Activated CD4-positive, alpha-beta memory T cell treated with anti-CD3 and anti-CD28 coated beads, Interleukin-2, amount 10 ng/mL, durations not matched to agents 7 days and 5 days (primary cell): Measurements from ENCODE around the gene VGLL3. TPM values are rescaled to one million over a fixed set of nuclear protein-coding genes. Genes with fewer than 3 reads are reported as not detected.

Experiments used
- CTCF ChIA-PET: fragments of 350-600 bp; sonication (Branson Sonifier 250); formaldehyde crosslinking; loops from one replicate; lab custom pipeline; 2021; ENCODE audit warnings: antibody characterized with exemption, inconsistent platforms; lab: Charles Lee
- POLR2A ChIA-PET: fragments of 350-600 bp; sonication (Branson Sonifier 250); formaldehyde crosslinking; loops from one replicate; lab custom pipeline; 2021; ENCODE audit warnings: antibody characterized with exemption; lab: Charles Lee
- DNase-seq: peaks from one replicate; pipeline ENCODE4 v3.0.0-alpha.2; 2020
- H3K27ac Mint-ChIP-seq: one replicate; pipeline ENCODE4 v1.8.0; 2021; ENCODE audit warnings: mild to moderate bottlenecking, mixed read lengths
- H3K27me3 Mint-ChIP-seq: one replicate; pipeline ENCODE4 v1.8.0; 2021; ENCODE audit warnings: mixed read lengths
- H3K36me3 Mint-ChIP-seq: one replicate; pipeline ENCODE4 v1.8.0; 2021; ENCODE audit warnings: low read depth, mixed read lengths
- H3K4me1 Mint-ChIP-seq: one replicate; pipeline ENCODE4 v1.8.0; 2021; ENCODE audit warnings: mixed read lengths
- H3K4me3 Mint-ChIP-seq: one replicate; pipeline ENCODE4 v1.8.0; 2021; ENCODE audit warnings: mild to moderate bottlenecking, mixed read lengths
- H3K9me3 Mint-ChIP-seq: one replicate; pipeline ENCODE4 v1.8.0; 2021; ENCODE audit warnings: mixed read lengths
- total RNA-seq, 2 experiments: library from RNA; stranded (reverse); gene quantifications; one replicate each; pipeline ENCODE4 v1.2.3, GENCODE V29; 2021

The VGLL3 gene
- total RNA-seq, 2 experiments from 2014 or later = not detected

DNA sequence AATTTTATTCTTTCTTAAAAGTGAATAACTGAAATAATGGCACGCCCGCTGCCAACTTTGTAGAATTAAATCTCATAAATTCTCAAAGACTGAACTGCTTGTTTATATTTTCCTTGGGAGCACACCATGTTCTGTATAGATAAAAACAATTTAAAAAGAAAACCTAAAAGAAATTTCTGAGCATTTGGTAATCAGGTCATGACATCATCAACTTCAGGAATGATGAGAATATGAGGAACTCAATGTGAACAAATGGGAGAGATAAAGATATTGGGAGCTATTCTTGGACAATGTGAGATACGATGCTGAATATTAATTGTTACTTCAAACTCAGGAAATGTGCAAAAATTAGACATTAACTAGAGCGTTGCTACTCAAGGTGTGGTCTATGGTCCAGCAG, 10.0 kb upstream of the VGLL3 start:
- H3K4me1 Mint-ChIP-seq = no peaks in the 10 kb centered on the region
- no peaks in the 10 kb centered on the region for H3K9me3 Mint-ChIP-seq
- ChIA-PET CTCF (no interaction called here), POLR2A (no interaction called here)
- no peaks in the 10 kb centered on the region for H3K27me3 Mint-ChIP-seq
- H3K36me3 Mint-ChIP-seq = no peaks in the 10 kb centered on the region
- no peak overlapping the region for H3K4me3 Mint-ChIP-seq
- DNase-seq = no peak
- no peak overlapping the region for H3K27ac Mint-ChIP-seq

DNA sequence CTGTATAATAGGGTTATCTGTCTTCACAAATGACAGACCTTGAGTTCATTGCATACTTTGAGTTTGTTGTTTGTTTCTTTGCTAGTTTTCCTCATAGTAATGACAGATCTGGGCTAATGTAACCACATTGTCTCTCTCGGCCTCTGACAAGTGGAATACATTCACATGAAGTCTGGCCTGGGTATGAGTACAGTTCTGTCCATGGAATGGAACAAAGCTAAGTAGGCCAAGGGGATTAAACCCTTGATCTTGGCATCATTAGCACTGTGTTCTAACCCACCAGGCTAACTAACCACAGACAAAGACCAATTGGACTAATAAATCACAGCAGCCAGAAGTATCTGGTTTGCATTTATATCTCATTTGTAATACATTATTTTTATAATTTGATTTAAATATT, 7.6 kb upstream of the VGLL3 start:
- Mint-ChIP-seq H3K4me1 (no peaks in the 10 kb centered on the region), H3K4me3 (no peak overlapping the region), H3K27me3 (no peaks in the 10 kb centered on the region), H3K27ac (no peak overlapping the region), H3K9me3 (no peaks in the 10 kb centered on the region), H3K36me3 (no peaks in the 10 kb centered on the region)
- no peak for DNase-seq
- ChIA-PET CTCF (no interaction called here), POLR2A (no interaction called here)

DNA sequence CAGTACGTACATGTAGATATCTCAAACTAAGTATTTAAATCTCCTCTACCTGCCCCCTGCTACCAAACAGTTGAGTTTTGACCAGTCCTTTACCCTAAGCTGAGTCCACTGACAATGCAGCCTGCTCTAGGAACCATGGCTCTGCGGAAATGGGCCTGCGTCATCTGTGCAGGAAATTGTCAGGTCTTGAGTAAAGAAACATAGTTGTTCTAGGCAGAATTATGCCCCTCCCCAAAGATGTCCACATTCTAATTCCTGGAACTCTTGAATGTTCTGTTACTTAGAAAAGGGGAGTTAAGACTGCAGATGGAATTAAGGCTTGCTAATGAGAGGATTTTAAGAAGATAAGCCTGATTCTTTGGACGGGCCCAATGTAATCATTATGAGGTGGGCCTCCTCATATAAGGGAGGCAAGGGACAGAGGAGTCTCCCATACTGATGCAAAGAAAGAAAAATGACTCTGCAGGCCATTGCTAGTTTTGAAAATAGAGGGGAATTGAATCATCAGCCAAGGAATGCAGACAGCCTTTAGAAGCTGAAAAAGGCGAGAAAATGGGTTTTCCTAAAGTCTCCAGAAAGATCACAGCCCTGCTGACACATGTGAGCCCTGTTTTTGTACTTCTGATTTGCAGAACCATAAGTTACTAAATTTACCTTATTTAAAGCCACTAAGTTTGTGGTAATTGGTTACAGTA, 5.5 kb upstream of the VGLL3 start:
- Mint-ChIP-seq H3K9me3 (no peaks in the 10 kb centered on the region), H3K4me1 (no peaks in the 10 kb centered on the region), H3K27ac (no peak overlapping the region), H3K27me3 (peaks cover 6% of the 10 kb centered on the region), H3K36me3 (no peaks in the 10 kb centered on the region), H3K4me3 (no peak overlapping the region)
- ChIA-PET CTCF (no interaction called here), POLR2A (no interaction called here)
- no peak for DNase-seq

DNA sequence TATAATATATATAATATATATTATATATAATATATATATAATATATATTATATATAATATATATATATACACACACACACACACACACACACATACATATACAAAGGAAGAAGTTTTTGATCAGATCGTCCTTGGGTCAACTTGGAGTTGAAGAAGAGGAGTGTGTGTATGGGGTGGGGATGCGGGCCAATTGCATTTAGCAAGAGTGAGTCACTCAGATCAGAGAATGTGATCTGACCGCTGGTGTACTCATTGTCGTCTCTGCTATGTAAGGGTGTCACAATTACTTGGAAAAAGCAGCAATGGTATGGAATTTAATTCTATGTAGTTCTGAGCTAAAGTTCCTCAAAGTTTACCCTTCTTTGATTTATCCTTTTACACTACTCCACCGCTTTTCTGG, 4.6 kb upstream of the VGLL3 start:
- H3K36me3 Mint-ChIP-seq = no peaks in the 10 kb centered on the region
- H3K27me3 Mint-ChIP-seq = peaks cover 8% of the 10 kb centered on the region
- ChIA-PET CTCF (no interaction called here), POLR2A (no interaction called here)
- no peaks in the 10 kb centered on the region for H3K4me1 Mint-ChIP-seq
- no peak overlapping the region for H3K27ac Mint-ChIP-seq
- no peak for DNase-seq
- H3K9me3 Mint-ChIP-seq = no peaks in the 10 kb centered on the region
- H3K4me3 Mint-ChIP-seq = no peak overlapping the region

DNA sequence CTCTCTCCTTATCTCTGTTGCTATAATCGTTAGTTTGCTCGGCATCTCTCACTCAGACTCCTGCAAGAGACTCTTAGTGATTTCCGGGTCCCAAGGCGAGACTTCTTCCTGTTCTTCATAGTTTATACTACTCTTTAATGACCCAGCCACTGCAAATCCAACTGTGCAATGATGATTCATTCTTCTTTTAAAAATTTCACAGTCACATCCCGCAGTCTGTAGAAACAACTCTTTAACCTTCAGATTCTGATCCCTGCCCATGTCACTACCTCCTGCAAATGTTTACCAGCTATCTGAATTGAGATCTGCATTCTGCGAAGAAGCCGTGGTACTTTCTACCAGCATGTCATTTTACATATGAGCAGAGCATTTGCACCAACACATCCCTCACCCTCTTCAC, 2.8 kb upstream of the VGLL3 start:
- H3K27ac Mint-ChIP-seq = no peak overlapping the region
- H3K36me3 Mint-ChIP-seq = no peaks in the 10 kb centered on the region
- no peak overlapping the region for H3K4me3 Mint-ChIP-seq
- POLR2A ChIA-PET = no interaction called here
- DNase-seq = no peak
- H3K4me1 Mint-ChIP-seq = peaks cover 2% of the 10 kb centered on the region
- CTCF ChIA-PET = interaction anchor here (0.9 kb wide), 1 partner anchor 25 kb away, joined by 3 read pairs; no protein-coding TSS in a partner anchor
- H3K9me3 Mint-ChIP-seq = no peaks in the 10 kb centered on the region
- peaks cover 21% of the 10 kb centered on the region for H3K27me3 Mint-ChIP-seq

DNA sequence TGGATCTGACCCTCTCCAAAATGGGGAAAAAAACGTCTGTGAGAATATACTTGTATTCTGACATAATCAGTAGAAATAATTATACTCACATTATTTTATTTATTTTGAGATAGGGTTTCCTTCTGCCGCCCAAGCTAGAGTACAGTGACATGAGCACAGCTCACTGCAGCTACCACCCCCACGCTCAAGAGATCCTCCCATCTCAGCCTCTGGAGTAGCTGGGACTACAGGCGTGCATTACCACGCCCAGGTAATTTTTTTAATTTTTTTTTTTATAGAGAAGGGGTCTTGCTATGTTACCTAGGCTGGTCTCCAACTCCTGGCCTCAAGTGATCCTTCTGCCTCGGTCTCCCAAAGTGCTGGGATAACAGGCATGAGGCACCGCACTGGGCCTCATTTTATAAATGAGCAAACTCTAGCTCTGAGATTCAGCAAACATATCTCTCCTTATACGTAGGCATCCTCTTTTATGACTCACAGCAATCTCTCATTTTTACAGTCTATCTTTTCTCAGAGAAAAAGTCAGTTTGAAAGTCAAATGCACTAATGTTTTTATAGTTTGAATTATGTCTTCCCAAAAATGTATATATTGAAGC, 989 bp upstream of the VGLL3 start:
- Mint-ChIP-seq H3K27me3 (peaks cover 21% of the 10 kb centered on the region), H3K4me1 (peaks cover 2% of the 10 kb centered on the region), H3K27ac (no peak overlapping the region), H3K4me3 (no peak overlapping the region), H3K9me3 (no peaks in the 10 kb centered on the region), H3K36me3 (no peaks in the 10 kb centered on the region)
- ChIA-PET POLR2A (no interaction called here), CTCF (no interaction called here)
- DNase-seq = no peak

DNA sequence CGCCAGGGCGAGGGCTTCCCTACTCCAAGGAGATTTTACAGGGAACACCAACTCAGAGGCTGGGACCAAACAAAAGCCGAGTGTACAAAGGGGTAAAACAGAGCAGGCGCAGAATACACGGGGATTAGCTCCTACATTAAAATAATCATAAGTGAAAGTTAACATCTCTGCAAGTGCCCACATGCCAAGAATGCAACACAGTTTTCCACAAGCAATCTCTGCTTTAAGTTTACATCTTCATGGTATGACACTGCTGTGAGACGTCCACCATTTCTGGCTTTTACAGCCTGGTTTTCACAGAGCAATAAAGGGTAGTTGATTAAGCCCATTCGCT, 500 bp upstream of the VGLL3 start:
- Mint-ChIP-seq H3K27ac (no peak overlapping the region), H3K9me3 (no peaks in the 10 kb centered on the region), H3K4me3 (no peak overlapping the region), H3K4me1 (peaks cover 2% of the 10 kb centered on the region), H3K27me3 (peaks cover 21% of the 10 kb centered on the region), H3K36me3 (no peaks in the 10 kb centered on the region)
- no peak for DNase-seq
- ChIA-PET CTCF (no interaction called here), POLR2A (no interaction called here)

DNA sequence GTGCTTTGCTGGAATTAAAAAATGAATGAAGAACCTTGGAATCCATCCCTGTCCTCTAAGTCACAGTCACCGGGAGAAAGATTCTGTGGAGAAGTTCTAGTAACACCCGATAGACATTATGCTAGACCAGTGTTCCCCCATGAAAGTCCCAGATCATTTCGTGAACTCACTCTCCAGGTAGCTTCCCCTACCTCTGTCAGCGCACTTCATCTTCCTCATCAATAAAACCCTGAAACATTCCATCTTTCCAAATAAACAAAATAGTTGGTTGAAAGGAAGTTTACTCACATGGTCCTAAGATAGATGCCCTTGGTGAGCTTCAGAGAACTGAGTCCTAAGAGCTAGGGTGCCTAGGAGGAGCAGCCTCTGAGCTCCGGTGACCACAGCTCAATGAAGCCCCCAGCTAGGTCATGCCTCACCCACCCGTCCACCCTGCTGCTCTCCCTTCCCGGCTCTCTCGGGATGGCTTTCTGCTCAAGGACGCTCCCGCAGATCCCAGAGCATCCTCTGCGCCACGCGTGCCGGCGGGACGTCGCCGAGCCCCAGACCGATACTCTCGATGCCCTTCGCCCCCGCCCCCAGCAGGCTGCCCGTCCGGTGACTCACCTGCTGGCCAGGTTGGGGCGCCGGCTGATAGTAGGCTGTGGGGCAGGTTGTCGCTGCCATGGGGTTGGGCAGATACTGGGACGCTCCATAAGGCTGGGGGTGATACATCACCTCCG, 776 bp downstream of the VGLL3 start:
- H3K27ac Mint-ChIP-seq = no peak overlapping the region
- peaks cover 21% of the 10 kb centered on the region for H3K27me3 Mint-ChIP-seq
- ChIA-PET CTCF (no interaction called here), POLR2A (no interaction called here)
- no peak for DNase-seq
- H3K4me3 Mint-ChIP-seq = no peak overlapping the region
- peaks cover 2% of the 10 kb centered on the region for H3K4me1 Mint-ChIP-seq
- H3K36me3 Mint-ChIP-seq = no peaks in the 10 kb centered on the region
- H3K9me3 Mint-ChIP-seq = no peaks in the 10 kb centered on the region

DNA sequence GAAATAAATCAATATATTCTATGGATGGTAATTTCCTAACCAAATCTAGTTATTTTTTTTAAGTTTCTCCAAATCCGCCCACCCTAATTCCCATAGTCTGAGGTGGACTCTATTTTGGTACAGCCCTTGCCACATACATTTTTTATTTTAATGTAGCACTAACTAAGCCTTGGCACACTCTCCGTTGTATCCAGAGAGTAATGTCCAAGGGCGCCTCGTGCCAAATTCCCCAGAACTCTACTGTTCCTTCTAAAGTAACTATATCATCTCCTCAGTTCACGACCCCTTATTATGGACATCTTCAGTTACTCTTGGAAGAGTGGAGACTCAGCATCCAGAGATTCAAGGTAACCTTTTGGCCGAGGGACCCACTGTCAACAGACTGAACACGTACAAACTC, 1.3 kb downstream of the VGLL3 start:
- ChIA-PET POLR2A (no interaction called here), CTCF (no interaction called here)
- no peak overlapping the region for H3K27ac Mint-ChIP-seq
- H3K36me3 Mint-ChIP-seq = no peaks in the 10 kb centered on the region
- H3K9me3 Mint-ChIP-seq = no peaks in the 10 kb centered on the region
- no peak for DNase-seq
- peaks cover 2% of the 10 kb centered on the region for H3K4me1 Mint-ChIP-seq
- peaks cover 21% of the 10 kb centered on the region for H3K27me3 Mint-ChIP-seq
- H3K4me3 Mint-ChIP-seq = no peak overlapping the region

DNA sequence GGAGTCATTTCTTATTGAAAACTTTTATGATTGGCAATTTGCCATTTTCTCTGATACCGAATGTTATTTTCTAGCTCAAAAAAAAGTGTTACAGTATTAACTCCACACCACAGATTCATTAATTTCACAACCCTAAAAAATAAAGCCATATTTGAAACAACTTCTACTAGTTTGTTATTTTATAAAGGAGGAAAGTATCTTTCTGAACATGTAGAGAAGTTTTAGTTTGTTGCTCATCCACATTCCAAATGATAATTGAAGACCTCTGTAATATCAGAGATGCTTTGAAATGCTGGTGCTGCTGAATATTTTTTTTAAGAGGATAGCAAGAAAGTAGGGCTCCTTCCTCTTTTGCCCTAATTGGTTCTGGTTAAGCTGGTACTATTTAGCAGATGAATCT, 1.9 kb downstream of the VGLL3 start:
- H3K27me3 Mint-ChIP-seq = peaks cover 21% of the 10 kb centered on the region
- no peak overlapping the region for H3K27ac Mint-ChIP-seq
- no peak overlapping the region for H3K4me3 Mint-ChIP-seq
- POLR2A ChIA-PET = no interaction called here
- H3K9me3 Mint-ChIP-seq = no peaks in the 10 kb centered on the region
- no peak for DNase-seq
- peaks cover 2% of the 10 kb centered on the region for H3K4me1 Mint-ChIP-seq
- CTCF ChIA-PET = no interaction called here
- no peaks in the 10 kb centered on the region for H3K36me3 Mint-ChIP-seq

DNA sequence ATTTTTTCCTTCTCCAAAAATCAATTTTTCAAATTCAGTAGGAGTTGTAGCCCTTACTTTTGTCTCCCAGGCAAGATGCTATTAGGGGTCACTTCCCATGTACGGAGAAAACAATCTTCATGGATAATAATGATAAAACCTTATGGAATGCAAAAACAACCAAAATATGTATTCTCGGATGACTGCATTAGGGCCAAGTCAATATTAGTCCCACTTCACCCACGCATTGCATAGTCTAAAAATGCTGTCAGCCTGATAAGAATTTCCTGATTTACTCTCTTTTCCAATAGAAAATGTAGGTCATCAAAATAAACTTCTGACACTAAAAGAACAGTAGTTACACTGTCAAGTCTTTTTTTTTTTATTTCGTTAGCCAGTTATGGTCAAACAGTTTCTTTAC, 2.7 kb downstream of the VGLL3 start:
- ChIA-PET POLR2A (no interaction called here), CTCF (no interaction called here)
- no peak for DNase-seq

DNA sequence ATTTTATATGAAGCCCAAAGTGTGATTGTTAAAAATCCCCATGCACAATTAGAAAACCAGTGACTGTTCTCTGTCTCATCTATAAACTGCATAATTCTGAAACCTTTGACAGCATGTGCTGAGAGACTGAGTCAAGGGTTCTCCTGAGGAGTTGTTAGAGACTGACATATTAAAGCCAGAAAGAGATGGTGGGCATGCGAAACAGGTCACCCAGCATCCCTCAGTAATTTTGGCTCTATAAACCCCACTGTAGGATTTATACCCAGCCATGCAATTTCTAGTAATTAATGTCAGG, 3.6 kb downstream of the VGLL3 start:
- no peak for DNase-seq
- Mint-ChIP-seq H3K36me3 (no peaks in the 10 kb centered on the region), H3K9me3 (no peaks in the 10 kb centered on the region), H3K4me1 (peaks cover 2% of the 10 kb centered on the region), H3K27ac (no peak overlapping the region), H3K27me3 (peaks cover 21% of the 10 kb centered on the region), H3K4me3 (no peak overlapping the region)
- POLR2A ChIA-PET = no interaction called here
- CTCF ChIA-PET = no interaction called here

More for the DNA sequence above, 2.7 kb downstream of the VGLL3 start:
- H3K36me3 Mint-ChIP-seq = no peaks in the 10 kb centered on the region
- H3K9me3 Mint-ChIP-seq = no peaks in the 10 kb centered on the region
- peaks cover 21% of the 10 kb centered on the region for H3K27me3 Mint-ChIP-seq
- H3K4me3 Mint-ChIP-seq = no peak overlapping the region
- H3K4me1 Mint-ChIP-seq = peaks cover 2% of the 10 kb centered on the region
- no peak overlapping the region for H3K27ac Mint-ChIP-seq

DNA sequence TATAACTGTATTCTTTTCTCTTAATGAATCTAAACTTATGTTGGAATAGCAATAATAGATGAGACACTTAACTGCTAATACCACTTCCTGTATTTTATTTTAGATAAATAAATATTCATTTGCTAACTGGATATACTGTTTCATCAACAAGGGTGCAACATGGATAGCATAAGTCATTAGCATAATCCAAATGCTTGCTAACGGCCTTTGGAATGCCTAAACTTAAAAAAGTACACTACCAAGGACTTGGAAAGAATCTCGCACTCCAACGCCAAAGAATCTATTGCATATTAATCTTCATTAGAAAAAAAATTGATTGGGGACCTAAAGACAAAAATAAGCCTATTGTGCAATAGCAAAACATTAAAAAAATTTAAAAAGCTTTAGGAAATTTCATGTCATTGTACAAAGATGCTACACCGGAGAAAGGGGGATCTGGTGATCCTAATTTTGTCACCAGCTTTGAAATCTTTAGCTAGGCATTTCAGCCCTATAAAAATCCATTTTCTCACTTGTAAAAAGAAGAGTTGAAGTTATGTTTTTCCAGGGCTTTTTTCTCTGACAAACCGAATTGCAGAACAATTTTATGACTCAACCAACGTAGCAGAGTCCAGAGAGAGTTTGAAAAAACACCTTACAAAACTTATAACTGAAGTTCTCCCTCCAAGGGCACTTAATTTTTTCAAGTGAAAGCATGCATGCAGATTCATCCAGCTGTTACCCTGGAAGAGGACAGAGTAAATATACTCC, 4.1 kb downstream of the VGLL3 start:
- CTCF ChIA-PET = no interaction called here
- H3K9me3 Mint-ChIP-seq = no peaks in the 10 kb centered on the region
- POLR2A ChIA-PET = no interaction called here

More for the DNA sequence above, 4.1 kb downstream of the VGLL3 start:
- peaks cover 17% of the 10 kb centered on the region for H3K27me3 Mint-ChIP-seq
- H3K4me1 Mint-ChIP-seq = peaks cover 2% of the 10 kb centered on the region
- H3K4me3 Mint-ChIP-seq = no peak overlapping the region
- no peak overlapping the region for H3K27ac Mint-ChIP-seq
- no peak for DNase-seq
- no peaks in the 10 kb centered on the region for H3K36me3 Mint-ChIP-seq
